Amniotic epithelial cell (primary cell): ENCODE data around the gene PAXIP1.
"Not testable (repeated sequence)": the region's sequence is repeated elsewhere in the genome, so short reads cannot be mapped to it uniquely, and the experiment has no call there.

ENCODE experiments used
- DNase-seq: peaks from one replicate; pipeline ENCODE4 v3.0.0-alpha.2; 2010; ENCODE audit warnings: low read depth

Gene PAXIP1, protein sequence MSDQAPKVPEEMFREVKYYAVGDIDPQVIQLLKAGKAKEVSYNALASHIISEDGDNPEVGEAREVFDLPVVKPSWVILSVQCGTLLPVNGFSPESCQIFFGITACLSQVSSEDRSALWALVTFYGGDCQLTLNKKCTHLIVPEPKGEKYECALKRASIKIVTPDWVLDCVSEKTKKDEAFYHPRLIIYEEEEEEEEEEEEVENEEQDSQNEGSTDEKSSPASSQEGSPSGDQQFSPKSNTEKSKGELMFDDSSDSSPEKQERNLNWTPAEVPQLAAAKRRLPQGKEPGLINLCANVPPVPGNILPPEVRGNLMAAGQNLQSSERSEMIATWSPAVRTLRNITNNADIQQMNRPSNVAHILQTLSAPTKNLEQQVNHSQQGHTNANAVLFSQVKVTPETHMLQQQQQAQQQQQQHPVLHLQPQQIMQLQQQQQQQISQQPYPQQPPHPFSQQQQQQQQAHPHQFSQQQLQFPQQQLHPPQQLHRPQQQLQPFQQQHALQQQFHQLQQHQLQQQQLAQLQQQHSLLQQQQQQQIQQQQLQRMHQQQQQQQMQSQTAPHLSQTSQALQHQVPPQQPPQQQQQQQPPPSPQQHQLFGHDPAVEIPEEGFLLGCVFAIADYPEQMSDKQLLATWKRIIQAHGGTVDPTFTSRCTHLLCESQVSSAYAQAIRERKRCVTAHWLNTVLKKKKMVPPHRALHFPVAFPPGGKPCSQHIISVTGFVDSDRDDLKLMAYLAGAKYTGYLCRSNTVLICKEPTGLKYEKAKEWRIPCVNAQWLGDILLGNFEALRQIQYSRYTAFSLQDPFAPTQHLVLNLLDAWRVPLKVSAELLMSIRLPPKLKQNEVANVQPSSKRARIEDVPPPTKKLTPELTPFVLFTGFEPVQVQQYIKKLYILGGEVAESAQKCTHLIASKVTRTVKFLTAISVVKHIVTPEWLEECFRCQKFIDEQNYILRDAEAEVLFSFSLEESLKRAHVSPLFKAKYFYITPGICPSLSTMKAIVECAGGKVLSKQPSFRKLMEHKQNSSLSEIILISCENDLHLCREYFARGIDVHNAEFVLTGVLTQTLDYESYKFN

DNA sequence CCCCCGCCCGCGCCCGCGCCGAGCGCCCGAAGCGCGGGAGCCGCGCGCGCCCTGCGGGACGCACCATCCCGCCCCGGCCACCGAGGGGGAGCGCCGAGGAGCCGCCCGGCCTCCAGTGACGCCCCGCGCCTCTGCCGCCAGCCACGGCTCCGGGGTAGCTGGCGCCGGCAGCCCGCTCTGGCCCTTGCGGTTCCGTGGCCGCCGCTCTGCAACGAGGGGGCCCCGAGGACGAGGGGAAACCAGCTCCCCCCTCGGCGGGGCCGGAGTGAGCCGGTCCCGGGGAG is at the start of gene PAXIP1:
Gene PAXIP1 (minus strand): TSS at position 33 of the 284 bp plus-strand sequence. CDS start 195 bp downstream, outside the sequence.
- no peak for DNase-seq

GRCh38 chr7:155051355-155051754 is 48.4 kb upstream of the PAXIP1 start:
- DNase-seq: no peak

DNA sequence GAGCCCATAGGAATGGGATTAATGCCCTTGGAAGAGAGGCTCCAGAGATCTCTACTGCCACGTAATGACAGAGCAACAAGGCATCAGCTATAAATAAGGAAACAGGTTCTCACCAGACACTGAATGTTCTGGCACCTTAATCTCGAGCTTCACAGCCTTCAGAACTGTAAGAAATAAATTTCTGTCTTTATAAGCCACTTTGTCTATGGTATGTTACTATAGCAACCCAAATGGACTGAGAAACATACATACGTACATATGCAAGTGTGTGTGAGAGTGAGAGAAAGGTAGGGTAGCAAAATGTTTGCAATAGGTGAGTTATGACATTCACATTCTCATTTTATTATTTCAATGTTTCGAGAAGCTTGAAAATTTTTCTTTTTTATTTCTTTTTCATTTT is 45.1 kb upstream of the PAXIP1 start:
- DNase-seq: no peak

DNA sequence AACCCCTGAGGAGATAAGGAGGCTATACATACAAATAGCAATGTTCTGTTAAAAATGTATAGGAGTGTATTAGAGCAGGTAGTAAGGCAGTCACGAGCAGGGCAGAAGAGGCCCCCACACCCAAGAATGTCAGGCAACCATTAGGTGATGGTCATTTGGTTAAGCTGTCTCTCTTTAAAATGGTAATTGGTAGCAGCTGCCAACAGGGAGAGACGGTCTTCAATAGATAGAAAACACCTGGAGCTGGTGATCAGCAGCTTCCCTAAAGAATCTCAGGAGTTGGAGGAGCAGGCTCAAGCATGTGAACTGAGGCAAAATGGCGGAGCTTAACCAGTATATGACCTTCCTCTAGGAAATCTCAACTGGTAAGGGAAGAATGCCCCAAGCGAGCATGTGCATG is 40.8 kb upstream of the PAXIP1 start:
- no peak for DNase-seq

DNA sequence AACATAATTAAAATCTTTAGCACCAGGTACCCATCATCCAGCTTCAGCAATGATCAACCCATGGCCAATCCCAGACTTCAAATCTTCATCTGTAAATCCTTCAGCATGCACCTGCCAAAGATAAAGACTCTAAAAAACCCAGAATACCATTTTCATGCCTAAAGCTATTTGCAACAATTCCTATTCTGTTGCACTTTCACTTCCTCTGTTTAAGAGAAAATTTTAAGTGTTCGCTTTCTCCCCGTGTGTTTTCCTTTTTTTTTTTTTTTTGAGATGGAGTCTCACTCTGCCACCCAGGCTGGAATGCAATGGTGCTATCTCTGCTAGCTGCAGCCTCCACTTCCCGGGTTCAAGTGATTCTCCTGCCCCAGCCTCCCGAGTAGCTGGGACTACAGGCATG is 35.4 kb upstream of the PAXIP1 start:
- DNase-seq: no peak

DNA sequence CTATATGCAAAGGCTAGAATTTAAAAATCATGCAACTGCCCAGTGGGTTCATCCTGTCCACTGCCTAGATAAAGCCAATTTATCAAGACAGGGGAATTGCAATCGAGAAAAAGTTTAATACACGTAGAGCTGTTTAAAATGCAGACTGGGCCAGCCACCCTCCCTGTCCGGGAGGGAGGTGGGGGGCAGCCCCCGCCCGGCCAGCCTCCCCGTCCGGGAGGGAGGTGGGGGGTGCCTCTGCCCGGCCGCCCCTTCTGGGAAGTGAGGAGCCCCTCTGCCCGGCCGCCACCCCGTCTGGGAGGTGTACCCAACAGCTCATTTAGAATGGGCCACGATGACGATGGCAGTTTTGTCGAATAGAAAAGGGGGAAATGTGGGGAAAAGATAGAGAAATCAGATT is 31.6 kb upstream of the PAXIP1 start:
- DNase-seq: not testable (repeated sequence)

- no peak for DNase-seq
Measured at GRCh38 chr7:155032978-155033377, 30.1 kb upstream of the PAXIP1 start.

- DNase-seq: no peak
Measured at GRCh38 chr7:155027879-155028278, 25.0 kb upstream of the PAXIP1 start.

DNA sequence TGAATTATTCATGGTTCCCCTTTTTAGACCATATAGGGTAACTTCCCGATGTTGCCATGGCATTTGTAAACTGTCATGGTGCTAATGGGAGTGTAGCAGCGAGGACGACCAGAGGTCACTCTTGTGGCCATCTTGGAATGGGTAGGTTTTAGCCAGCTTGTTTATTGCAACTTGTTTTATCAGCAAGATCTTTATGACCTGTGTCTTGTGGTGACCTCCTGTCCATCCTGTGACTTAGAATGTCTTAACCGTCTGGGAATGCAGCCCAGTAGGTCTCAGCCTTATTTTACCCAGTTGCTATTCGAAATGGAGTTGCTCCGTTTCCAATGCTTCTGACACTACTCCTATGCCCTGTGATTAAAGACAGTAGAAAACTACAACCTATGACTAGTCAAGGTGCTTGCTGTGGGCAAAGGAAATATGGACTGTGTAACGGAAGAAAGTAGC is 18.8 kb upstream of the PAXIP1 start:
- DNase-seq: no peak

- no peak for DNase-seq
Measured at GRCh38 chr7:155020996-155021395, 18.1 kb upstream of the PAXIP1 start.

- DNase-seq: no peak
Measured at GRCh38 chr7:155017834-155018233, 14.9 kb upstream of the PAXIP1 start.

DNA sequence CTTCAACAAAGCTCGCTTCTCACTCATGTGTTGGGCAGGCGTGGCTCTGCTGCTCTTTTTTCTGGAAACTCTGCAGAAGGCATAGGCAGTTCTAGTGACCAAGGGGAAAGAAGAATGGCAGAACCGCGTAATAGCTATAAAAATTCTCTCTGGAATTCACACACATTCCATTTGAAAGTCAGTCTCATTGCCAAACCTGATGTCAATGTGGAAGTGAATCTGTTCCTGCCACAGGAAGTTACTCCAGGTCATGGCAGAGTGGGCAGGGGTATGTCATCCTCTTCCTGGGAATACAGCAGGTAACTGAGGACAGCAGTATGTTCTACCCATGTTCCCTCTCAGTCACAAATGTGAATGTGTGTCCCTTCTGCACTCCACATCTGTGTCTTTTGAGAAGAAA is 8.2 kb upstream of the PAXIP1 start:
- DNase-seq: no peak

DNA sequence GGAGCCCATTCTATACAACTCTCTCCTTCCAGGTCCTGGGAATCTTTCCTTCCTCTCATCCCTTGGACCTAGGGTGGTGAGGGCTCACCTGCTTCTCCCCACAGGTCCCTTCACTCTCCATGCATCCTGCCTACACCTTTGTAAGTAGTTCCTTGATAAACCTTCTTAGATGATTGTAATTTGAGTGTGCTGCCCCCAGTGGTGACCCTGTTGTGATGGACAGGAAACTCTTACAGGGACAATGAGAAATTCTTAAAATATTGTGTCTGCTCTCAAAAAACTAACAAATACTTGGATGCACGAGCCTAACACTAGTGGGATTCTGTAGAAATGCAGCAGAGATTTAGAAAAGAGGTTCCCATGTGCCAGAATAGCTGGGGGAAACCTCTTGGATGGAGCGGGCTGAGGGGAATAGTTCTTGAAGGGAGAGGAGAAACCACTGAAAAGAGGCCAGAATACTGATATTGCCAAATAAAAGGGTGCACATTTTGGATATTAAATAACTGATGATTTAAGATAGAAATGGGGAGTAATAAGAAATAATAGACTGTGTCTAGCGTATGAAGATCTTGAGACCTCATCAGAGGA is 6.7 kb upstream of the PAXIP1 start:
- no peak for DNase-seq

- DNase-seq: no peak
Measured at GRCh38 chr7:155007947-155008346, 5.0 kb upstream of the PAXIP1 start.

DNA sequence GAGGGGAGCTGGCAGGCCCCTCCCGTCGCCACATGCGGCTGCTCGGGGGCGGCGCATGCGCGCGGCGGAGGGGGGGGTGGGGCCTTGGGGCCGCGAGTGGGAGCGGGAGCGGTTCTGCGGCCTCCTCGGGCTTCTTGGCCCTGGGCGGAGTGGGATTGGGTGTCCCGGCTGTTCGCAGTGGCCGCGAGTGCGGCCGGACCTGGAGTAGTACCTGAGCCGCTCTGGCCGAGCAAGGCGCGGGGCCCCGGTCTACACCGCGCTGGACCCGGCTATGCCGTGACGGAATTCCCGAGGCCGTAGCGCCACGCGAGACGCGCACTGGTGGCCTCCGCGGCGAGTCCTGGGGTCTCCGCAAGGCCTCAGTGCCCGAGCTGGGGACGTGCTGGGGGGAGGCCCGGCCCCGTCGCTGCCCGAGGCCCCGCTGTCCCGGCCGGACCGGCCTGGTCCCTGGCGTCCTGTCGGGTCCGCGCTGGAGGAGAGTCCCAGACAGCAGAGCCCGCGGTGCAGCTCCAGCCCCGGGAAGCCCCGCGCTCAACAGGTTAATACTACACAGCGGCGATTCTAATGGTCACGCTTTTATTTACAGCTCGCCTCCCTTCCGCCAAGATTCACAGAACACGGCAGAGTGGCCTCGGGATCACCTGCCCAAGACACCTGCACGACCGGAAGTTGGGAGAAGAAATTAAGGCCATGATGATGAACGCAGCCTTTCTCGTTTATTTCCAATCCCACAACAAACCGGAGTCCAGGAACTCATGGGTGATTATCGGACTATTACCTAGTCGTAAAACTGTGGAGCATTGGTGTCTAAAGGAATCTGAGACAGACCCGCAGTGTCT is 671 bp upstream of the PAXIP1 start:
- peak; percentile 65 for DNase-seq

DNA sequence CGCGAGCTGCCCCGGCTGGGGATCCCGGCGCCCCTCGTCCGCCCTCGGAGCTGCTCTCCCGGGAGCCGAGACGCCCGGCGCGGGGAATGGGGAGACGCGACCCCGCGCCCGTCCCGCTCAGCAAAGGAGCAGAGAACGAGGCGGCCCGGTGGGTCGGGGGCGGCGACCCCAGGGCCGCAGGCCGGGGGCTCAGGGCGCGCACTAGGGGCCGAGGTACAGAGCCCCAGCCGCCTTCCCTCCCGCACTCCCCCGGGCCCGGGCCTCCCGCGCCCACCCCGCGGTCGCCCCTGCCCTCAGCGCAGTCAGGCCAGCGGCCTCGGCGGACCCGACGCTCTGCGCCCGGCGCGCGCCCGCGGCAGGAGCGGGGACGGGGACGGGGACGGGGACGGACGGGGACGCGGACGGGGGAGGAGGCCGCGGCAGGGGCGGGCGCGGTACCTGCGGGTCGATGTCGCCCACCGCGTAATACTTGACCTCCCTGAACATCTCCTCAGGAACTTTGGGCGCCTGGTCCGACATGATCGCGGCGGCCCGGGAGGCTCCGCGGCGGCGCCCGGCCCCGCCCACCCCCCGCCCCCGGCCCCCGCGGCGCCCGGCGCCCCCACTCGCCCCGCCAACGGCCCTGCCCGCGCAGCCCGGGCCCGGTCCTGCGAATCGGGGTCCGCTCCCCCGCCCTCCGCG is 373 bp downstream of the PAXIP1 start:
- no peak for DNase-seq

DNA sequence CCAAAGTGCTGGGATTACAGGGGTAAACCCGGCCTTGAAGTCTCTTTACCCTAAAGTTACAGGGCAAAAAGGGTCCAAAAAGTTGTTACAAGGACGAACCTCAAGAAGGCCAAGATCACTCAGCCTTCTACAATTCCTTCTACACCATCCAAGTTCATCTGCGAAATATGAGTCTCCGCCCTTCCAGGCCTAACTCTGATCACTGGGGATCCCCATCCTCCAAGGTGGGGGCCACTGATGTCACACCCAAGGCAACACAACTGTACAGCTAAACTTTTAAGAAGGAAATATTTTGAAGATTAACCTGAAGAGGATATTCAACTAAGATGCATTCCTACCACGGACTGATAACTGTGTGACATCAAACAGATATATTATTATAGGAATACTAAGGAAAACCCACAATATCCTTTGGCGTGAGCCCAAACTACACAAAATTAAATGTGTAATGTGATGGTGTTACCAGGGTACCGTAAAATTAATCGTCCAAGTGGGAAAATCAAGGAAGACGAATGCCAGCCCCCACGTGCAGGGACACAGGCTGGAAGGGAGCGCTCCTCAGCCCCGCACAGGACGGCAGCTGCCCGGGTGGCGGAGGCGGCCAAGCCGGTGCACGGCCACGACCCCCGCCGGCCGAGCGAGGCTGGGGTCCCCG is 1.0 kb downstream of the PAXIP1 start:
- DNase-seq: peak; percentile 3

GRCh38 chr7:155000795-155001194 is 2.1 kb downstream of the PAXIP1 start:
- no peak for DNase-seq

GRCh38 chr7:154998481-154998880 is 4.4 kb downstream of the PAXIP1 start:
- no peak for DNase-seq

DNA sequence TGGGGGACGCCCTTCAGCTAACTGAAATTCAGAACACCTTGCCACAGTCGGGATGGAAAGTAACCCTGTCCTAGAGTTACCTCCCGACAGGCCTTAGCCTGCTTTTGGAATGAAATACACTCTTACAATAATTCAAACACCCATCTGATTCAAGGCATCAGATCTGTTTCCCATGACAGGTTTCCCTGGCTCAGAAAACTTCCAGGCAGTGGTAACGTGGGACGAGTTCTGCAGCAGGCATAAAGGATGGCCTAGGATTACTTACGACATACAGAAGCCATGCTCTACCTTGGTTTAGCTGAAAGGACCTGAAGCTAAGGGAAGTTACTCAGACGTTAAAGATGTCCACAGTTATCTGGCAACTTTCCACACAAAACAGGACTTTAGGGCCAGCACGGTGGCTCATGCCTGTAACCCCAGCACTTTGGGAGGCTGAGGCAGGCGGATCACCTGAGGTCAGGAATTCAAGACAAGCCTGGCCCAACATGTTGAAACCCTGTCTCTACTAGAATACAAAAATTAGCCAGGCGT is 5.0 kb downstream of the PAXIP1 start:
- DNase-seq: no peak
